Duodenal mucosa (tissue), 2 donors: ENCODE measurements around the gene ABR.

Experiments used
- H3K27ac ChIP-seq: one replicate; pipeline ENCODE4 v1.7.0; 2013; ENCODE audit warnings: low read depth, low read length
- H3K27me3 ChIP-seq, 2 donors: one replicate each; pipeline ENCODE4 v1.7.0; 2013; ENCODE audit warnings: low read length in 2 of 2, control low read depth in 1 of 2; ENCODE audit not compliant: insufficient read depth in 2 of 2, control insufficient read depth in 1 of 2
- H3K36me3 ChIP-seq, 2 donors: one replicate each; pipeline ENCODE4 v1.7.0; 2013; ENCODE audit warnings: low read length in 2 of 2, control low read depth in 1 of 2; ENCODE audit not compliant: insufficient read depth in 2 of 2, control insufficient read depth in 1 of 2
- H3K4me1 ChIP-seq, 2 donors: one replicate each; pipeline ENCODE4 v1.7.0; 2013; ENCODE audit warnings: low read length in 2 of 2, control low read depth in 1 of 2; ENCODE audit not compliant: insufficient read depth in 2 of 2, control insufficient read depth in 1 of 2
- H3K4me3 ChIP-seq, 2 donors: one replicate each; pipeline ENCODE4 v1.7.0; 2013; ENCODE audit warnings: low read length in 2 of 2, low read depth in 1 of 2
- H3K9ac ChIP-seq, 2 donors: one replicate each; pipeline ENCODE4 v1.7.0; 2013; ENCODE audit warnings: low read length in 2 of 2, low read depth in 1 of 2
- H3K9me3 ChIP-seq, 2 donors: one replicate each; pipeline ENCODE4 v1.7.0; 2013; ENCODE audit warnings: low read length in 2 of 2, control low read depth in 1 of 2; ENCODE audit not compliant: control insufficient read depth in 1 of 2

Gene ABR

GRCh38 chr17:1025733-1026598, 153.8 kb downstream of the ABR start:
- H3K27ac ChIP-seq, result no peak overlapping the region
- H3K9ac ChIP-seq, result no peak overlapping the region
- H3K4me3 ChIP-seq, result no peak overlapping the region
- H3K4me1 ChIP-seq, result no peaks in the 10 kb centered on the region
- peaks cover 8 to 44% of the 10 kb centered on the region in 2 donors for H3K36me3 ChIP-seq
- no peaks in the 10 kb centered on the region for H3K9me3 ChIP-seq
- H3K27me3 ChIP-seq, result no peaks in the 10 kb centered on the region

GRCh38 chr17:1024076-1024475, 155.7 kb downstream of the ABR start:
- no peaks in the 10 kb centered on the region for H3K9me3 ChIP-seq
- no peaks in the 10 kb centered on the region for H3K27me3 ChIP-seq
- H3K27ac ChIP-seq, result no peak overlapping the region
- no peaks in the 10 kb centered on the region for H3K4me1 ChIP-seq
- peaks cover 8 to 41% of the 10 kb centered on the region in 2 donors for H3K36me3 ChIP-seq
- H3K9ac ChIP-seq, result no peak overlapping the region
- H3K4me3 ChIP-seq, result no peak overlapping the region

GRCh38 chr17:1022278-1023024, 157.3 kb downstream of the ABR start:
- peaks cover 7 to 39% of the 10 kb centered on the region in 2 donors for H3K36me3 ChIP-seq
- H3K4me3 ChIP-seq, result no peak overlapping the region
- H3K27ac ChIP-seq, result no peak overlapping the region
- H3K4me1 ChIP-seq, result no peaks in the 10 kb centered on the region
- no peaks in the 10 kb centered on the region for H3K9me3 ChIP-seq
- no peaks in the 10 kb centered on the region for H3K27me3 ChIP-seq
- H3K9ac ChIP-seq, result no peak overlapping the region

- H3K27me3 ChIP-seq, result no peaks in the 10 kb centered on the region
- H3K4me1 ChIP-seq, result no peaks in the 10 kb centered on the region
- H3K36me3 ChIP-seq, result peaks cover 3 to 39% of the 10 kb centered on the region in 2 donors
- no peaks in the 10 kb centered on the region for H3K9me3 ChIP-seq
- no peak overlapping the region for H3K9ac ChIP-seq
- H3K4me3 ChIP-seq, result no peak overlapping the region
- H3K27ac ChIP-seq, result no peak overlapping the region
Observed at GRCh38 chr17:1021147-1021546, 158.6 kb downstream of the ABR start.

GRCh38 chr17:1019451-1019850, 160.3 kb downstream of the ABR start:
- Histone ChIP-seq H3K9me3 (no peaks in the 10 kb centered on the region), H3K27ac (peak overlapping the region; percentile 10), H3K4me3 (no peak overlapping the region), H3K9ac (no peak overlapping the region), H3K36me3 (peaks cover 0 to 30% of the 10 kb centered on the region in 2 donors), H3K4me1 (no peaks in the 10 kb centered on the region), H3K27me3 (no peaks in the 10 kb centered on the region)

GRCh38 chr17:1018547-1018946, 161.2 kb downstream of the ABR start:
- Histone ChIP-seq H3K36me3 (peaks cover 0 to 26% of the 10 kb centered on the region in 2 donors), H3K27ac (no peak overlapping the region), H3K9me3 (no peaks in the 10 kb centered on the region)

GRCh38 chr17:1013729-1014090, 166.1 kb downstream of the ABR start:
- Histone ChIP-seq H3K9ac (no peak overlapping the region), H3K36me3 (peaks cover 17 to 53% of the 10 kb centered on the region in 2 donors), H3K4me3 (no peak overlapping the region), H3K27me3 (no peaks in the 10 kb centered on the region), H3K27ac (no peak overlapping the region), H3K9me3 (no peaks in the 10 kb centered on the region), H3K4me1 (no peaks in the 10 kb centered on the region)

More at GRCh38 chr17:1018547-1018946, 161.2 kb downstream of the ABR start:
- Histone ChIP-seq H3K27me3 (no peaks in the 10 kb centered on the region), H3K4me1 (no peaks in the 10 kb centered on the region), H3K9ac (no peak overlapping the region), H3K4me3 (no peak overlapping the region)

GRCh38 chr17:1012823-1013728, 166.7 kb downstream of the ABR start:
- Histone ChIP-seq H3K27me3 (no peaks in the 10 kb centered on the region), H3K36me3 (peaks cover 20 to 55% of the 10 kb centered on the region in 2 donors), H3K9ac (no peak overlapping the region), H3K4me3 (no peak overlapping the region), H3K9me3 (no peaks in the 10 kb centered on the region), H3K27ac (no peak overlapping the region), H3K4me1 (no peaks in the 10 kb centered on the region)

GRCh38 chr17:1011760-1012735, 167.7 kb downstream of the ABR start:
- no peaks in the 10 kb centered on the region for H3K4me1 ChIP-seq
- H3K9me3 ChIP-seq, result no peaks in the 10 kb centered on the region
- no peak overlapping the region for H3K4me3 ChIP-seq
- H3K9ac ChIP-seq, result no peak overlapping the region
- H3K36me3 ChIP-seq, result peaks cover 29 to 63% of the 10 kb centered on the region in 2 donors
- H3K27ac ChIP-seq, result no peak overlapping the region
- no peaks in the 10 kb centered on the region for H3K27me3 ChIP-seq
